K562 (cell line): ENCODE data around the gene SDR9C7. TPM values are rescaled to one million over a fixed set of nuclear protein-coding genes. Genes with fewer than 3 reads are reported as not detected.

Experiments
- BRCA1 ChIP-seq, 2 experiments: fragments of 450-650 bp in 1 of 2; sonication (generic) in 1 of 2; formaldehyde crosslinking in 1 of 2; IDR thresholded peaks; 2 replicates each; pipeline versions ENCODE4 v1.5.0 to v1.6.1; 2017 to 2020; ENCODE audit warnings: mild to moderate bottlenecking in 1 of 2, missing genetic modification reagents in 1 of 2
- CHD1 ChIP-seq: fragments of 200-600 bp; sonication (generic); IDR thresholded peaks from one replicate; pipeline ENCODE4 v1.6.1; 2012; ENCODE audit warnings: mild to moderate bottlenecking, moderate library complexity, low read length, inconsistent platforms
- CTBP1 ChIP-seq: fragments of 450-650 bp; IDR thresholded peaks from 2 replicates; pipeline ENCODE4 v1.6.1; 2016; ENCODE audit warnings: borderline replicate concordance
- KDM2B ChIP-seq: fragments of 250-450 bp; sonication (Bioruptor Pico); IDR thresholded peaks from 2 replicates; pipeline ENCODE4 v1.8.0; 2021; ENCODE audit warnings: mild to moderate bottlenecking, moderate library complexity
- NFIC ChIP-seq: fragments of 450-650 bp; IDR thresholded peaks from 2 replicates; pipeline ENCODE4 v1.6.1; 2017; ENCODE audit warnings: mild to moderate bottlenecking, inconsistent platforms
- RCOR1 ChIP-seq, 2 experiments: IDR thresholded peaks; 2 replicates each; pipeline ENCODE4 v1.6.1; 2012; ENCODE audit warnings: low read depth in 2 of 2, low read length in 2 of 2, borderline replicate concordance in 1 of 2, improper control_type of control experiment in 1 of 2
- SIRT6 ChIP-seq: IDR thresholded peaks from one replicate; pipeline ENCODE4 v1.6.1; 2012; ENCODE audit warnings: low read depth, mild to moderate bottlenecking, control low read depth, inconsistent platforms, low read length, moderate library complexity
- SMARCB1 ChIP-seq: IDR thresholded peaks from 2 replicates; pipeline ENCODE4 v1.6.1; 2011; ENCODE audit warnings: improper control_type of control experiment, low read depth; ENCODE audit not compliant: insufficient read length
- SRSF1 ChIP-seq: fragments of 200-400 bp; formaldehyde crosslinking; IDR thresholded peaks from 2 replicates; pipeline ENCODE4 v1.6.1; 2017; ENCODE audit warnings: mild to moderate bottlenecking, low read depth, low read length, moderate library complexity
- TSC22D4 ChIP-seq: fragments of 450-650 bp; IDR thresholded peaks from 2 replicates; pipeline ENCODE4 v1.6.1; 2016; ENCODE audit warnings: missing genetic modification characterization, missing biosample characterization, control low read depth
- ZNF174 ChIP-seq: fragments of 250-450 bp; sonication (Bioruptor Pico); IDR thresholded peaks from 2 replicates; pipeline ENCODE4 v1.4.0; 2020; ENCODE audit warnings: mild to moderate bottlenecking
- ZNF263 ChIP-seq: sonication (generic); formaldehyde crosslinking; IDR thresholded peaks from 2 replicates; pipeline ENCODE4 v1.8.0; 2022; ENCODE audit warnings: mild to moderate bottlenecking, missing genetic modification reagents, borderline replicate concordance
- polyA plus RNA-seq, 8 experiments: library from polyadenylated mRNA; depleted of rRNA in 4 of 8; stranded (reverse) in 5 of 8; unstranded in 3 of 8; fragments of >200 nt; fragmentation: Nextera tagmentation in 2 of 8; fragmentation: Illumina TruSeq in 1 of 8; extraction: Ambion mirVana in 2 of 8; extraction: Trizol in 1 of 8; gene quantifications; 2 replicates each; pipeline versions ENCODE4 v1.2.1 to v1.2.3, GENCODE V29; 2011 to 2014; ENCODE audit warnings: inconsistent platforms in 1 of 8, missing spikeins in 1 of 8
- total RNA-seq, 7 experiments: library from RNA; depleted of rRNA in 6 of 7; stranded (reverse); fragments of >200 nt in 6 of 7; fragmentation: Illumina TruSeq in 2 of 7; extraction: Trizol in 2 of 7; gene quantifications; 2 replicates each; pipeline versions ENCODE4 v1.2.1 to v1.2.3, GENCODE V29; 2011 to 2021; ENCODE audit warnings: low replicate concordance in 1 of 7
- TF ChIP-seq, protein P1 (sequence below): sonication (generic); formaldehyde crosslinking; IDR thresholded peaks from 2 replicates; pipeline ENCODE4 v1.8.1; 2023; ENCODE audit warnings: missing genetic modification reagents, mild to moderate bottlenecking, borderline replicate concordance
- TF ChIP-seq, protein P2 (sequence below): sonication (generic); formaldehyde crosslinking; IDR thresholded peaks from 2 replicates; pipeline ENCODE4 v1.8.1; 2022; ENCODE audit warnings: missing genetic modification reagents
- TF ChIP-seq, protein P3 (sequence below), 2 experiments: fragments of 450-650 bp in 1 of 2; sonication (generic) in 1 of 2; formaldehyde crosslinking in 1 of 2; IDR thresholded peaks in 1 of 2; conservative IDR thresholded peaks in 1 of 2; 2 replicates each; pipeline versions ENCODE4 v1.6.1 to v1.8.1; 2016 to 2023; ENCODE audit warnings: mild to moderate bottlenecking in 2 of 2, moderate library complexity in 2 of 2, inconsistent platforms in 1 of 2, missing genetic modification reagents in 1 of 2
- TF ChIP-seq, protein P4 (sequence below): fragments of 250-450 bp; sonication (Bioruptor Pico); IDR thresholded peaks from 2 replicates; pipeline ENCODE4 v1.8.0; 2022; ENCODE audit warnings: inconsistent platforms
- TF ChIP-seq, protein P5 (sequence below), 2 experiments: fragments of 450-650 bp; conservative IDR thresholded peaks; 2 replicates each; pipeline ENCODE4 v1.6.1; 2017; ENCODE audit warnings: mild to moderate bottlenecking in 2 of 2, moderate library complexity in 2 of 2

The SDR9C7 gene
- total and polyA plus RNA-seq, 9 of the 15 experiments (the other 6 are each of a cell fraction or from before 2014, with no cell fraction given), result 0.04 to 0.59 (median 0.06) TPM; not detected in 6

DNA sequence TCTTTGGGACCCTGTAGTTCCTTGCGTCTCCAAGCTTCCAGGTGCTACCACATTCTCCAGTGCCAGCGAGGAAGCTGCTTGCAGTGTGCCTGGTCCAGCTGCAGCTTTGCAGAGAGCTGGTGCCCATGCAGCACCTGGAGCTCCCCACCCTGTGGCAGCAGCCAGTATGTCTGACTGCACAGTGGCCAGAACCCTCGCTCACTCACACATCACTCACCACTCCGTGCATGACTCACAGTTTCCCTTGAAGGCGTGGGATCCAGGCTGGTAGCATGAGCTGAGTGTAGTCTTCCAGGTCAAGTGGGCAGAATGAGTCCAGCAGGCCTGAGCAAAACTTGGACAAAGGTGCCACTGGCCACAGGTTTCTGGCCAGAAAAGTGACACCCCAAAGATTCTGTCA, 33.6 kb downstream of the SDR9C7 start (continued):
- TF ChIP-seq BRCA1 (IDR thresholded peaks at IDR 0.05) (no peak), BRCA1 (CRISPR knock-in tag; IDR thresholded peaks at IDR 0.05) (no peak), NFIC (no peak), CHD1 (no peak), SRSF1 (no peak), CTBP1 (no peak; the same call in 1 of the 2 replicates), KDM2B (CRISPR knock-in tag) (no peak), ZNF174 (CRISPR knock-in tag) (no peak), SMARCB1 (no peak), ZNF263 (CRISPR knock-in tag) (no peak), SIRT6 (no peak), RCOR1 (IDR thresholded peaks at IDR 0.05; ENCODE audit: borderline replicate concordance in 1 of 2, low read depth in 2 of 2, low read length in 2 of 2) (peak in 1 of 2 experiments; percentile 50; a peak in 2 of 4 replicates), TSC22D4 (no peak)
- TF ChIP-seq, protein P1, sequence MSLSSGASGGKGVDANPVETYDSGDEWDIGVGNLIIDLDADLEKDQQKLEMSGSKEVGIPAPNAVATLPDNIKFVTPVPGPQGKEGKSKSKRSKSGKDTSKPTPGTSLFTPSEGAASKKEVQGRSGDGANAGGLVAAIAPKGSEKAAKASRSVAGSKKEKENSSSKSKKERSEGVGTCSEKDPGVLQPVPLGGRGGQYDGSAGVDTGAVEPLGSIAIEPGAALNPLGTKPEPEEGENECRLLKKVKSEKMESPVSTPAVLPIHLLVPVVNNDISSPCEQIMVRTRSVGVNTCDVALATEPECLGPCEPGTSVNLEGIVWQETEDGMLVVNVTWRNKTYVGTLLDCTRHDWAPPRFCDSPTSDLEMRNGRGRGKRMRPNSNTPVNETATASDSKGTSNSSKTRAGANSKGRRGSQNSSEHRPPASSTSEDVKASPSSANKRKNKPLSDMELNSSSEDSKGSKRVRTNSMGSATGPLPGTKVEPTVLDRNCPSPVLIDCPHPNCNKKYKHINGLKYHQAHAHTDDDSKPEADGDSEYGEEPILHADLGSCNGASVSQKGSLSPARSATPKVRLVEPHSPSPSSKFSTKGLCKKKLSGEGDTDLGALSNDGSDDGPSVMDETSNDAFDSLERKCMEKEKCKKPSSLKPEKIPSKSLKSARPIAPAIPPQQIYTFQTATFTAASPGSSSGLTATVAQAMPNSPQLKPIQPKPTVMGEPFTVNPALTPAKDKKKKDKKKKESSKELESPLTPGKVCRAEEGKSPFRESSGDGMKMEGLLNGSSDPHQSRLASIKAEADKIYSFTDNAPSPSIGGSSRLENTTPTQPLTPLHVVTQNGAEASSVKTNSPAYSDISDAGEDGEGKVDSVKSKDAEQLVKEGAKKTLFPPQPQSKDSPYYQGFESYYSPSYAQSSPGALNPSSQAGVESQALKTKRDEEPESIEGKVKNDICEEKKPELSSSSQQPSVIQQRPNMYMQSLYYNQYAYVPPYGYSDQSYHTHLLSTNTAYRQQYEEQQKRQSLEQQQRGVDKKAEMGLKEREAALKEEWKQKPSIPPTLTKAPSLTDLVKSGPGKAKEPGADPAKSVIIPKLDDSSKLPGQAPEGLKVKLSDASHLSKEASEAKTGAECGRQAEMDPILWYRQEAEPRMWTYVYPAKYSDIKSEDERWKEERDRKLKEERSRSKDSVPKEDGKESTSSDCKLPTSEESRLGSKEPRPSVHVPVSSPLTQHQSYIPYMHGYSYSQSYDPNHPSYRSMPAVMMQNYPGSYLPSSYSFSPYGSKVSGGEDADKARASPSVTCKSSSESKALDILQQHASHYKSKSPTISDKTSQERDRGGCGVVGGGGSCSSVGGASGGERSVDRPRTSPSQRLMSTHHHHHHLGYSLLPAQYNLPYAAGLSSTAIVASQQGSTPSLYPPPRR (CRISPR knock-in tag), result no peak
- TF ChIP-seq, protein P2, sequence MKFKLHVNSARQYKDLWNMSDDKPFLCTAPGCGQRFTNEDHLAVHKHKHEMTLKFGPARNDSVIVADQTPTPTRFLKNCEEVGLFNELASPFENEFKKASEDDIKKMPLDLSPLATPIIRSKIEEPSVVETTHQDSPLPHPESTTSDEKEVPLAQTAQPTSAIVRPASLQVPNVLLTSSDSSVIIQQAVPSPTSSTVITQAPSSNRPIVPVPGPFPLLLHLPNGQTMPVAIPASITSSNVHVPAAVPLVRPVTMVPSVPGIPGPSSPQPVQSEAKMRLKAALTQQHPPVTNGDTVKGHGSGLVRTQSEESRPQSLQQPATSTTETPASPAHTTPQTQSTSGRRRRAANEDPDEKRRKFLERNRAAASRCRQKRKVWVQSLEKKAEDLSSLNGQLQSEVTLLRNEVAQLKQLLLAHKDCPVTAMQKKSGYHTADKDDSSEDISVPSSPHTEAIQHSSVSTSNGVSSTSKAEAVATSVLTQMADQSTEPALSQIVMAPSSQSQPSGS, result peak; percentile 63; the same call in 1 of the 2 replicates
- TF ChIP-seq, protein P3, sequence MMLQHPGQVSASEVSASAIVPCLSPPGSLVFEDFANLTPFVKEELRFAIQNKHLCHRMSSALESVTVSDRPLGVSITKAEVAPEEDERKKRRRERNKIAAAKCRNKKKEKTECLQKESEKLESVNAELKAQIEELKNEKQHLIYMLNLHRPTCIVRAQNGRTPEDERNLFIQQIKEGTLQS (IDR thresholded peaks at IDR 0.05), result peak; percentile 93
- TF ChIP-seq, protein P3 (CRISPR knock-in tag; conservative IDR thresholded peaks at IDR 0.05), result peak; percentile 100
- TF ChIP-seq, protein P4, sequence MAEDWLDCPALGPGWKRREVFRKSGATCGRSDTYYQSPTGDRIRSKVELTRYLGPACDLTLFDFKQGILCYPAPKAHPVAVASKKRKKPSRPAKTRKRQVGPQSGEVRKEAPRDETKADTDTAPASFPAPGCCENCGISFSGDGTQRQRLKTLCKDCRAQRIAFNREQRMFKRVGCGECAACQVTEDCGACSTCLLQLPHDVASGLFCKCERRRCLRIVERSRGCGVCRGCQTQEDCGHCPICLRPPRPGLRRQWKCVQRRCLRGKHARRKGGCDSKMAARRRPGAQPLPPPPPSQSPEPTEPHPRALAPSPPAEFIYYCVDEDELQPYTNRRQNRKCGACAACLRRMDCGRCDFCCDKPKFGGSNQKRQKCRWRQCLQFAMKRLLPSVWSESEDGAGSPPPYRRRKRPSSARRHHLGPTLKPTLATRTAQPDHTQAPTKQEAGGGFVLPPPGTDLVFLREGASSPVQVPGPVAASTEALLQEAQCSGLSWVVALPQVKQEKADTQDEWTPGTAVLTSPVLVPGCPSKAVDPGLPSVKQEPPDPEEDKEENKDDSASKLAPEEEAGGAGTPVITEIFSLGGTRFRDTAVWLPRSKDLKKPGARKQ, result no peak
- TF ChIP-seq, protein P5, sequence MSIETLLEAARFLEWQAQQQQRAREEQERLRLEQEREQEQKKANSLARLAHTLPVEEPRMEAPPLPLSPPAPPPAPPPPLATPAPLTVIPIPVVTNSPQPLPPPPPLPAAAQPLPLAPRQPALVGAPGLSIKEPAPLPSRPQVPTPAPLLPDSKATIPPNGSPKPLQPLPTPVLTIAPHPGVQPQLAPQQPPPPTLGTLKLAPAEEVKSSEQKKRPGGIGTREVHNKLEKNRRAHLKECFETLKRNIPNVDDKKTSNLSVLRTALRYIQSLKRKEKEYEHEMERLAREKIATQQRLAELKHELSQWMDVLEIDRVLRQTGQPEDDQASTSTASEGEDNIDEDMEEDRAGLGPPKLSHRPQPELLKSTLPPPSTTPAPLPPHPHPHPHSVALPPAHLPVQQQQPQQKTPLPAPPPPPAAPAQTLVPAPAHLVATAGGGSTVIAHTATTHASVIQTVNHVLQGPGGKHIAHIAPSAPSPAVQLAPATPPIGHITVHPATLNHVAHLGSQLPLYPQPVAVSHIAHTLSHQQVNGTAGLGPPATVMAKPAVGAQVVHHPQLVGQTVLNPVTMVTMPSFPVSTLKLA (conservative IDR thresholded peaks at IDR 0.05), result no peak
